ENCODE results near the gene TAP1. TPM values are rescaled to one million over a fixed set of nuclear protein-coding genes. Genes with fewer than 3 reads are reported as not detected.

TAP1 gene
- total and polyA plus RNA-seq, 2 of the 8 experiments (the other 6 are each of a cell fraction or from before 2014, with no cell fraction given) = 16.8 to 22.0 TPM

DNA sequence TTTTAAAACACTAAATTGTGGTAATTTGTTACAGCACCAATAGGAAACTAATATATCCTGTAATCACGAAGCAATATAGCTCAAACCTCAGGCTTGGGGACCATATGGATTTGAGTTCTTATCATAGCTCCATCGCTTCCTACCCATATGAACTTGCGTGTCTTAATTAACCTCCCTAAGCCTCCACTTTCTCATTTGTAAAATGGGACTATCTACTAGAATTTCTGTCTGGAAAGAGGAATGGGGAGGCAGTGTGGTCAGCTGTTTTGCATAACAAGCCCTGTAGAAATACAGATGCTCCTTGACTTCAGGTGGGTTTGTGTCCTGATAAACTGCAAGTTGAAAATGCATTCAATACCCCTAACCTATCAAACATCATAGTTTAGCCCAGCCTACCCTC is 53.8 kb downstream of the TAP1 start:
- peaks cover 0 to 3% (median 0%) of the 10 kb centered on the region in 4 experiments; a peak in 1 of 7 replicates for H3K4me1 ChIP-seq (replicated peaks in 1 of 4; ENCODE audit: control insufficient read depth in 3 of 4, insufficient read depth in 4 of 4, low read length in 3 of 4)
- no peak overlapping the region for H3K4ac ChIP-seq (replicated peaks; ENCODE audit: insufficient read length, low read depth, low read length)
- H3K18ac ChIP-seq (ENCODE audit: extremely low read depth, low read length) = no peak overlapping the region
- H2BK20ac ChIP-seq (ENCODE audit: low read length) = no peak overlapping the region
- H3K9ac ChIP-seq (replicated peaks in 1 of 4; ENCODE audit: extremely low read depth in 1 of 4, low read depth in 3 of 4, low read length in 3 of 4) = no peak overlapping the region; a peak in 1 of 7 replicates
- no peak overlapping the region for H4K8ac ChIP-seq (ENCODE audit: extremely low read depth, insufficient read depth, low read length)
- H4K20me1 ChIP-seq (replicated peaks in 1 of 2; ENCODE audit: control insufficient read depth in 1 of 2, insufficient read depth in 2 of 2, low read length in 2 of 2) = no peaks in the 10 kb centered on the region
- no peaks in the 10 kb centered on the region for H3K79me2 ChIP-seq (ENCODE audit: control insufficient read depth in 1 of 2, insufficient read depth in 2 of 2, low read length in 2 of 2)
- H2BK12ac ChIP-seq (ENCODE audit: low read depth, low read length) = no peak overlapping the region
- no peak overlapping the region for H3K56ac ChIP-seq (replicated peaks; ENCODE audit: insufficient read length, low read depth, low read length)
- peak; percentile 7 for FAIRE-seq
- 72% methylated on average over 3 of the region's 3 CpGs; no CpG with 5 or more reads in 1 of the 2 experiments for WGBS, 2 experiments (ENCODE audit: extremely low coverage in 1 of 2, insufficient coverage in 1 of 2, insufficient read length in 1 of 2, insufficient replicate concordance in 2 of 2, low coverage in 1 of 2, low lambda C conversion rate in 2 of 2, missing lambda C conversion rate in 1 of 2)
- H3K23ac ChIP-seq (ENCODE audit: insufficient read length) = no peak overlapping the region
- no peak overlapping the region for H3K4me2 ChIP-seq (ENCODE audit: insufficient read depth in 1 of 2, low read depth in 2 of 2, low read length in 2 of 2)
- peaks cover 0 to 1% (median 0%) of the 10 kb centered on the region in 4 experiments; a peak in 1 of 7 replicates for H3K27me3 ChIP-seq (replicated peaks in 1 of 4; ENCODE audit: control insufficient read depth in 3 of 4, extremely low read depth in 1 of 4, insufficient read depth in 3 of 4, low read length in 3 of 4)
- ChIA-PET POLR2A (ENCODE audit: partially characterized antibody) (interaction anchor here (0.6 kb wide), 1 partner anchor 10 kb away, joined by 3 read pairs; no protein-coding TSS in a partner anchor), CTCF (ENCODE audit: partially characterized antibody) (interaction anchor here (0.6 to 3.0 kb wide), 13 partner anchors 9 to 399 kb away, joined by 3 to 25 read pairs (median 4); partner anchors contain the start of gene TAP2)
- DNase-seq (ENCODE audit: low read depth in 1 of 2, low spot score in 2 of 2) = no peak
- no peak overlapping the region for H2BK120ac ChIP-seq (replicated peaks; ENCODE audit: low read depth, low read length)
- H3K9me3 ChIP-seq (ENCODE audit: insufficient read depth in 2 of 2, low read depth in 1 of 2, low read length in 1 of 2) = peaks cover 4 to 6% of the 10 kb centered on the region in 2 experiments; a peak in 1 of 4 replicates
- no peak overlapping the region for H3K4me3 ChIP-seq (ENCODE audit: extremely low read depth in 1 of 4, insufficient read depth in 2 of 4, low read depth in 3 of 4, low read length in 4 of 4)
- no peak overlapping the region for H2BK5ac ChIP-seq (ENCODE audit: low read depth, low read length)
- H3K23me2 ChIP-seq (ENCODE audit: low read depth, low read length) = no peaks in the 10 kb centered on the region
- H2AK5ac ChIP-seq (ENCODE audit: low read depth, low read length) = no peak overlapping the region
- H4K91ac ChIP-seq (replicated peaks; ENCODE audit: insufficient read length, low read length) = no peak overlapping the region
- no peaks in the 10 kb centered on the region for H3K79me1 ChIP-seq (ENCODE audit: low read depth, low read length)
- H2AFZ ChIP-seq (ENCODE audit: low read length) = no peak overlapping the region
- no peak overlapping the region for H4K5ac ChIP-seq (ENCODE audit: insufficient read length, low read depth, low read length)
- TF ChIP-seq, protein P1, sequence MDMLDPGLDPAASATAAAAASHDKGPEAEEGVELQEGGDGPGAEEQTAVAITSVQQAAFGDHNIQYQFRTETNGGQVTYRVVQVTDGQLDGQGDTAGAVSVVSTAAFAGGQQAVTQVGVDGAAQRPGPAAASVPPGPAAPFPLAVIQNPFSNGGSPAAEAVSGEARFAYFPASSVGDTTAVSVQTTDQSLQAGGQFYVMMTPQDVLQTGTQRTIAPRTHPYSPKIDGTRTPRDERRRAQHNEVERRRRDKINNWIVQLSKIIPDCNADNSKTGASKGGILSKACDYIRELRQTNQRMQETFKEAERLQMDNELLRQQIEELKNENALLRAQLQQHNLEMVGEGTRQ (IDR thresholded peaks at IDR 0.05; ENCODE audit: low read length) = no peak
- TF ChIP-seq JUN (IDR thresholded peaks at IDR 0.05; ENCODE audit: low read depth, low read length) (no peak), SAP30 (IDR thresholded peaks at IDR 0.05; ENCODE audit: insufficient read depth, insufficient replicate concordance, low read length) (no peak), ZNF274 (IDR thresholded peaks at IDR 0.05; ENCODE audit: borderline replicate concordance, extremely low read depth, low read length) (no peak), KDM1A (IDR thresholded peaks at IDR 0.05; ENCODE audit: borderline replicate concordance, low read length) (no peak), CBX8 (IDR thresholded peaks at IDR 0.05; ENCODE audit: borderline replicate concordance, low read depth, low read length) (no peak), MAFK (IDR thresholded peaks at IDR 0.05; ENCODE audit: low read depth, low read length) (no peak), HDAC2 (IDR thresholded peaks at IDR 0.05; ENCODE audit: borderline replicate concordance in 1 of 2, low read depth in 2 of 2, low read length in 2 of 2) (no peak), RBBP5 (IDR thresholded peaks at IDR 0.05; ENCODE audit: borderline replicate concordance, low read depth, low read length) (no peak), POU5F1 (IDR thresholded peaks at IDR 0.05; ENCODE audit: low read depth, low read length) (no peak), MAX (IDR thresholded peaks at IDR 0.05) (no peak)
- H3K27ac ChIP-seq (ENCODE audit: low read depth, low read length) = no peak overlapping the region
- H3K36me3 ChIP-seq (ENCODE audit: control insufficient read depth in 2 of 4, insufficient read depth in 4 of 4, low read length in 3 of 4) = no peaks in the 10 kb centered on the region
- H2BK15ac ChIP-seq (ENCODE audit: low read length) = no peak overlapping the region
- no peak overlapping the region for H3K14ac ChIP-seq (ENCODE audit: insufficient read length)

All from H1 (cell line).